Frontal cortex (tissue), 4 donors: ENCODE results near the gene STRADB. TPM values are rescaled to one million over a fixed set of nuclear protein-coding genes. Genes with fewer than 3 reads are reported as not detected.
"Not testable (repeated sequence)": the region's sequence is repeated elsewhere in the genome, so short reads cannot be mapped to it uniquely, and the experiment has no call there.

Experiments
- DNase-seq, 2 donors: peaks; one replicate each; pipeline ENCODE4 v3.0.0; 2012; ENCODE audit warnings: low spot score in 2 of 2
- FAIRE-seq: peaks from 2 replicates; lab custom pipeline; 2012; peaks lifted over from hg19 to GRCh38; lab: Jason Lieb, UNC
- total RNA-seq: library from RNA; depleted of rRNA; stranded (reverse); fragments of >200 nt; gene quantifications from one replicate; pipeline ENCODE4 v1.2.3, GENCODE V29; 2014
- donor health status: control.
- donor health status: control.
- donor health status: control.

STRADB gene
- total RNA-seq, 1 donor from 2014 or later = 129 TPM

DNA sequence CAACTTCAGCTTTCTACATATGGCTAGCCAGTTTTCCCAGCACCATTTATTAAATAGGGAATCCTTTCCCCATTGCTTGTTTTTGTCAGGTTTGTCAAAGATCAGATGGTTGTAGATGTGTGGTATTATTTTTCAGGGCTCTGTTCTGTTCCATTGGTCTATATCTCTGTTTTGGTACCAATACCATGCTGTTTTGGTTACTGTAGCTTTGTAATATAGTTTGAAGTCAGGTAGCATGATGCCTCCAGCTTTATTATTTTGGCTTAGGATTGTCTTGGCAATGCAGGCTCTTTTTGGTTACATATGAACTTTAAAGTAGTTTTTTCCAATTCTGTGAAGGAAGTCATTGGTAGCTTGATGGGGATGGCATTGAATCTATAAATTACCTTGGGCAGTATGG is 23.2 kb upstream of the STRADB start:
- DNase-seq, FAIRE-seq: not testable (repeated sequence)

DNA sequence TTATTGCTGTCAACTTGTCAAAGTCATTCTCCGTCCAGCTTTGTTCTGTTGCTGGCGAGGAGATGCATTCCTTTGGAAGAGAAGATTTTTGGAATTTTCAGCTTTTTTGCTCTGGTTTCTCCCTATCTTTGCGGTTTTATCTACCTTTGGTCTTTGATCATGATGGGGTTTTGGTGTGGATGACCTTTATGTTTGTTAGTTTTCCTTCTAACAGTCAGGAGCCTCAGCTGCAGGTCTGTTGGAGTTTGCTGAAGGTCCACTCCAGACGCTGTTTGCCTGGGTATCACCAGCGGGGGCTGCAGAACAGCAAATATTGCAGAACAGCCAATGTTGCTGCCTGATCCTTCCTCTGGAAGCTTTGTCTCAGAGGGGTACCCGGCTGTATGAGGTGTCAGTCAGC is 21.7 kb upstream of the STRADB start:
- DNase-seq, FAIRE-seq: not testable (repeated sequence)

DNA sequence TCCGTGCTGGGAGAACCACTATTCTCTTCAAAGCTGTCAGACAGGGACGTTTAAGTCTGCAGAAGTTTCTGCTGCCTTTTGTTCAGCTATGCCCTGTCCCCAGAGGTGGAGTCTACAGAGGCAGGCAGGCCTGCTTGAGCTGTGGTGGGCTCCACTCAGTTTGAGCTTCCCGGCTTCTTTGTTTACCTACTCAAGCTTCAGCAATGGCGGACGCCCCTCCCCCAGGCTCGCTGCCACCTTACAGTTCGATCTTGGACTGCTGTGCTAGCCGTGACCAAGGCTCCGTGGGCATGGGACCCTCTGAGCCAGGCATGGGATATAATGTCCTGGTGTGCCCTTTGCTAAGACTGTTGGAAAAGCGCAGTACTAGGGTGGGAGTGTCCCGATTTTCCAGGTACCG is 21.2 kb upstream of the STRADB start:
- FAIRE-seq, DNase-seq: not testable (repeated sequence)

DNA sequence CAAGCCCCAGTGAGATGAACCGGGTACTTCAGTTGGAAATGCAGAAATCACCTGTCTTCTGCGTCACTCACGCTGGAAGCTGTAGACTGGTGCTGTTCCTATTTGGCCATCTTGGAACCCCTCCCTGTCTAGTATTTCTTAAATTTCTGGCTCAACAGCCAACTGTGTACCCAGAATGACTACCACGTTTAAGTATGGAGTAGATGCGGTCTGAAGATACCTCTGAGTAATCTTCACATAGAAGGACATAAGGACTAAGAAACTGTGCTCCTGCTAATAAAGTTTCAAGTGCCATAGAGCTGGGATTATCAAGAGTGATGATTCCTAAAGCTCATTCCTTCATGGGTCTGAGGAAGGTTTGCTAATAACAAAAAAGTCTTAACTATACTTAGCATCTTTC is 20.7 kb upstream of the STRADB start:
- no peak for FAIRE-seq

DNA sequence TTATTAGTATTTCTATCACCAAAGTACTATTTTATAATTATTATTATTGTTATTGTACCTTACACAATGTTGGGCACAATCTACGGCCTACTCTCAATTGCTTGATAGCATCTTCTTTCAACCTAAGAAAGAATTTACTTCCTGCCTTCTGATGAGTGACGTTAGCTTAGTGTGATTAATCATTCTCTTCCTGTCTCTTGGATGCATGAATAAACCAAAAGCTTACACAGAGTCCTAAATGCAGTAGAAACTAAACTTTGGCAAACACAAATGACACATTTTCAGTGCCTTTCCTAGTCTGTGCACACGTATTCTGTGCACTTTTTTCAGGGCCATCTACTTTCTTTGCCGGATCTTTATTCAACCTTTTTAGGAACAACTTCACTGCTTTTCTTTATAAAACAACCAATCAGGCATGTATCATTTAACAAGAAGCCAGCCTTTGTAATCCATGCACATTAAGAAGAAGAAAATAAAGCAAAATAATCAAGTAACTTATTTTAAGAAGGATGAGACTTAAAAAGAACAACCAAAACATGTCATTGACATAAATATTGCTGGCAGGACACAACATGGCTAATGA is 19.4 kb upstream of the STRADB start:
- FAIRE-seq (no peak), DNase-seq (peak in 1 of 2 donors; percentile 44)

More for the DNA sequence above, 20.7 kb upstream of the STRADB start:
- DNase-seq = no peak

DNA sequence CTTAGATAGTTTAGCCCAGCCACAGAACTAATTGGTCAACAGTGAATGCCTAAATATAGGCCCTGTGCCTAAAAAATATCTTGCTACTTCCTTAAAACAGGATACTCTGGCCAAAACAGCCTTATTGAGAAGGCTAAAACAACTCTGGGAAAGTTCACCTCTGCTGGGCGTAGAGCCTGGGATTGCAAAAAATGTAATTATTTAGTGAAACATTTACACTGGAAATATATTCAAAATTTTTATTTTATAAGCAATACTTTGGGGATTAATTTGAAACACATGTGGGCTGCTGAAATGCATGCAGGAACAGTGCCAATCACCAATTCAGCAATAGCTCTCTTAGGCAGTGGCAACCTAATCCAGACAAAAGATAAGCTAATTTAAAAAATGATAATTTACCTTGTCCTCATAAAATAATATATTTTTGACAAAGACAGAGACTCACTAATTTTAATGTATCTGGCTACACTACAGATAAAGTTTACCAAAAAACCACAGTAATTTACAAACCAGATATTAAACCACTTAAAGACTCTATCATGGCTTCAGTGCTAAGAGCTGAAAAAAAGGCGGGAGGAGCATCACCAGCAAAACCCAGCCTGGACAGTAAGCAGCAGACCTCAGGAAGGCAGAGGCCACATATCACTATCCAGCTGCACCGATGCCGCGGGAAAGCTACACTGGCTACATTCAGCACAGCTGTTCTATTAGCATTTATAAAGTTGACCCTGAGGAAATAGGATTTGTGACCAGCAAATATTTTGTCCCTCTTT is 18.7 kb upstream of the STRADB start:
- no peak for DNase-seq
- FAIRE-seq = no peak

DNA sequence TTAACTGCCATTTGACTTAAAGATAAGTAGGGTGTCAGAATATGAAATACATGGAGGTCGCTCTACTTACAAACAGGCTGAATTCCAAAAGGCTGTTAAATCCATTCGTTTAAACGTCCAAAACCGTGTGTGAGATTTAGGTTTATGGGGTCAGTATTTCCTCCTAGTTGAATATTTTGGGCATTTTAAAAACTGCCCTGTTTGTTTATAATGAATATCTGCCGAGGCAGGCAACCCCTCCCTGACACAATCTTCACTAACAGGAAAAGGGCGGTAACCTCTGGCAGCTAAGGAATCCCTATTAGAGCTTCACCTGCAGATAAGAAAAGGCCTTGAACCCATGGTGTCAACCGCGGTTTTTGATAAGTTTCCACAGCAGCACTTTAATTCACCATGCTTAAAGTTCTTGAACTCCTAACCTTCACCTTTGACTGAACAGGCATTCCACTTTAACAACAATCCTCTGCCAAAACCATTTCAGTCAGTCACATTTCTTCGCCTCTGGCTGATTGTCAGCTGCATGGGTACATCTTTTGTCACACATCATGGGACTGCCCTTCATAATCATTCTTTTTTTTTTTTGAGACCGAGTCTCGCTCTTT is 18.0 kb upstream of the STRADB start:
- FAIRE-seq (no peak), DNase-seq (no peak)

DNA sequence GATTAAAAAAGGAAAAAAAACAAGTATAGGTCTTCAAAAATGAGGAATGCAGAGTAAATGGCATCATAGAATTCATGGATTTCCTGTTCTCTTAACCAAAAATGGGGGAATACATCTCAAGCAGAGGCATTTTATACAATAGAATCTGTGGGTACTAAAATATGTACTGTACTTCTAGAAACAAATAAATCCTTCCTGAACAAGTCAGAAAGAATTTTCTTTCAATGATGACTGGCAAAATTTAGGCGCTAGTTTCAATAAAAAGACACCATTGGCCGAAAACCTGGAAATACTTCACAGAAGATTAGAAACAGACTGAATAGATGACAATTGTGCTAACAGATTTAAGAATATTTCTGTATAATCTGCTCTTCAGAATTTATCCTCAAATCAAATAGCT is 15.4 kb upstream of the STRADB start:
- FAIRE-seq = no peak

DNA sequence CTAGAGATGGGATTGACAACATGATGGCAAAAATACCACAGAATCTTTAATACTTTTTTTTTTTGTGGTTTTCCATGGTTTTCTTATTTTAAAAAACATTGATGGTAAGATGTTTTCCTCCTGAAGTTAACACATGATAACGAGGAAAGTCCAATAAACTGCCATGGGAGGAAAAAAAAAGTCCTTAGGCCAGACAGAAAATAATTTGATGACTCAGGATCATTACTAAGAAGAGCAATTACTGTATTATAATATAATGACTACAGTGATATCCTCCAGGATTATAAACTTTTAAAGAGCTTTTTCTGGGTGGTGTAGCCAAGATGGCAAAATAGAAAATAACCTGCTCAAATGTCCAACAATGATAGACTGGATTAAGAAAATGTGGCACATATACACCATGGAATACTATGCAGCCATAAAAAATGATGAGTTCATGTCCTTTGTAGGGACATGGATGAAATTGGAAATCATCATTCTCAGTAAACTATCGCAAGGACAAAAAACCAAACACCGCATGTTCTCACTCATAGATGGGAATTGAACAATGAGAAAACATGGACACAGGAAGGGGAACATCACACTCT is 12.1 kb upstream of the STRADB start:
- DNase-seq, FAIRE-seq: not testable (repeated sequence)

More for the DNA sequence above, 15.4 kb upstream of the STRADB start:
- DNase-seq = no peak

DNA sequence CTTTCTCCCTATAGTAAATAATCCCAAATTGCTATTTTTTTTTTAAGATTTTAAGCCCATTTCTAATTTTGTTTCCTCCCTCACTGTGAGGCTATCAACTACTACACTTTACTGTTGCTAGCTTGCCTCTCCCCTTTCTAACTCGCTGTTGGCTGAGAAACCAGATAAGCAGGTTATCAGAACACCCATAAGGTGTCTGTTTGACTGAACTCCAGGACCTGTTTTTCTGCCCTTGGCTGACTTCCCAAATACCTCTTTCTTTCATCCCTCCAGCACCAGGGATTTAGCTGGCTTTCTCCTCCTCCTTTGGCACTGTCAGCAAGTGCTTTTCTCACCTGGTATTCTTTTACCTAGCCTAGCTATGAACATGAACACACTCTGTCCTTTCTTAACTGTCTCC is 11.4 kb upstream of the STRADB start:
- FAIRE-seq (no peak), DNase-seq (no peak)

DNA sequence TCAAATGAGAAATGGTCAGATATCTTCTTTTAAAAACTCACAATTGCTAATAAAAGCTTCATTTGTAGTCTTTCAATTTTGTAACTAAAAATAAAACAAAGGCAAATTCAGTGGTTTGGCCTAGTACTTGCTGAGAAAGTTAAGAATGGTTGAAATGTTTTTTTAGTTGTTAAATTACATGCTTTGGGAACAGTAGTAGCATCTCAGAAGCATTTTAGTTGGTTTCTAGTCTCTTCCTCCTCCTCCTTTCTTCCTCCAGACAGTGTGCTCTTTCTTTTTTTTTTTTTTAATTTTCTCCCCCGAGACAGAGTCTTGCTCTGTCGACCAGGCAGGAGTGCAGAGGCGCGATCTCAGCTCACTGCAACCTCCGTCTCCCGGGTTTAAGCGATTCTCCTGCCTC is 10.1 kb upstream of the STRADB start:
- FAIRE-seq = no peak
- DNase-seq = no peak

DNA sequence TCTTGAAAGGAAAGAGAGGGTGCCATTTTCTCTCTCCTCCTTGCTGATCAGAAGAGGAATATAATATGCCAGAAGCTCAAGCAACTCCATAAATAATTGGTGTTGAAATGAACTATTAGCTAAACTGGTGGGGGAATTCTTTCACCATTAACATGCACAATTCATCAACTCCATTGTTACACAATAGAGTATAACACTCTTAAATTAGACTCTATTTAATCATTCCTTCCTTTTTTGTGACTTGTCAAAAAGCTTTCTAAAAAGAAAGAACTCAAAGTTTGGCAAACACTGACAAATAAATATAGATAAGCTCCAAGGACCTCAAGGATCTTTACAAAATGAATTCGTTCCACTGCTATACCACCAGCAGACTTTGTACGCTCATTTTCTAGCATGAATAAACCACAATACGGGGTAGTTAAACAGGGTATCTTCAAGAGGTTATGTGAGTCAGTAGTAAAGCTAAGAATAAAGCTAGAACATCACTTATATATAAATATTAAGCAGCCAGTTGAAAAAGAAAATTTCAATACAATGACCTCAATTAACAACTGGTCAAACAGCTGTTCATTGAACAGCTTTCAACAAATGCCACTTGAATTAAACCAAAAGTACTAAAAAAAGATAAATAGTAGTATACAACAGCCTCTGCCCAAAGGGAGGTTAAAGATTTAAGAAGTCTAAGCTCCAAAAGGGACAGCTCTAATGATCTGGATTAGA is 6.6 kb upstream of the STRADB start:
- DNase-seq = no peak
- FAIRE-seq = no peak

DNA sequence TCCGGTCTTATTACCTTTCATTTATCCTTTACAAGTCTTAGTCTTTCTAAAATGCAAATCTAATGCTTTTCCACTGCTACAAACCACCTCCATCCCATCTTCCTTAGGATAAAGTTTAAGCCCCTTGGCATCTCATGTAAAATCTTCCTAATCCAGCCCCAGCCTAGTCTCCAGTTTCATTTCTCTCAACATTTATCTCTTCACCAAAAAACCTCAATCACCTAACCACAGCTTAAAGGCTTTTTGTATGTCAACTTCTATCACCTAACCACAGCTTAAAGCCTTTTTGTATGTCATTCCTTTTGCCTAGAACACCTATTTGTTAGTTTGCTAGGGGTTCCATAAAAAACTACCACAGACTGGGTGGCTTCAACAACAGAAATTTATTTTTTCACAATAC is 4.5 kb upstream of the STRADB start:
- no peak for FAIRE-seq
- DNase-seq = no peak

DNA sequence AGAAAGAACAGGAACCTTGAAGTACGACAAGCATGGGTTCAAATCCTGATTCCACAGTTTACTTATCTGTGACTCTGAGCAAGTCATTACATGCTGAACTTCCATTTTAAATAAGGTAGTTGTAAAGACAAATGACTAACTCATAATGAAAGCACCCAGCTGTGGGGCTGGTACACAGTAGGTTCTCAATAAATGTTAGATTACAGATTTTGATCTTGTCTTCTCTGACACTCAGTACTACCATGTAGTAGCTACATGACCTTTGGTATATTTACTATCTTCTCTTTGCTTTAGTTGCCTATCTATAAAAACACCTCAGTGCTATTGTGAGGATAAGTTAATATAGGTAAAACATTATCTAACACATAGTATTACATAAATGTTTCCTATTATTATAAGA is 3.5 kb upstream of the STRADB start:
- no peak for FAIRE-seq
- DNase-seq = no peak

DNA sequence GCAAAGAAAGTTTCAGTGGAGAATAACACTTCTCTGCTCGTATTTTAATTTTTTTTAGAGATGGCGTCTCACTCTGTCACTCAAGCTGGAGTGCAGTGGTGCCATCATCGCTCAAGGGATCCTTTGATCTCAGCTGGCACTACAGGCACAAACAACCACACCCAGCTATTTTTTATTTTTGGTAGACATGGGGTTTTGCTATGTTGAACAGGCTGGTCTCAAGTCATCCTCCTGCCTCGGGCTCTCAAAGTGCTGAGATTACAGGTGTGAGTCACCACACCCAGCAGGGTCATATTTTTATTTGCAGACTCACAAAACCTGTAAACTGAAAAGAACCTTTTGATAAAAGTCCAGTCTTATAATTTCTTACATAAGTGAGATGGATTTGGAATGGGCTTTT is 2.8 kb upstream of the STRADB start:
- FAIRE-seq = no peak
- no peak for DNase-seq

DNA sequence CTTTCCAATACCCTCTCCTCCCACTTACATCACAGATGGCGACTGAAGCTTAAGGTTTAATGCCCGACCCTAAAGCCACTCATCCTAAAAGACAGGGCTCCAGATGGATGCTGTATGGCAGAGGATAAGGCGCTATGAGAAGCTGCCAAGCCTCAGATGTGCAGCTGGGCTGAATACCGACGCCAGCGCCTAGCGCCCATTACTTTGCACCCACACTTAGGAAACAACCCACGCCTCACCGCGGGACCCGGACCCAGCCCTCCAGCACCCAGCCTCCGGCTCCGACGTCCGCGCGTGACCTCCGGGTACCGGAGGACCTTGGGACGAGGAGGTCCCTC is 617 bp upstream of the STRADB start:
- peak in 1 of 2 donors; percentile 29 for DNase-seq
- no peak for FAIRE-seq

DNA sequence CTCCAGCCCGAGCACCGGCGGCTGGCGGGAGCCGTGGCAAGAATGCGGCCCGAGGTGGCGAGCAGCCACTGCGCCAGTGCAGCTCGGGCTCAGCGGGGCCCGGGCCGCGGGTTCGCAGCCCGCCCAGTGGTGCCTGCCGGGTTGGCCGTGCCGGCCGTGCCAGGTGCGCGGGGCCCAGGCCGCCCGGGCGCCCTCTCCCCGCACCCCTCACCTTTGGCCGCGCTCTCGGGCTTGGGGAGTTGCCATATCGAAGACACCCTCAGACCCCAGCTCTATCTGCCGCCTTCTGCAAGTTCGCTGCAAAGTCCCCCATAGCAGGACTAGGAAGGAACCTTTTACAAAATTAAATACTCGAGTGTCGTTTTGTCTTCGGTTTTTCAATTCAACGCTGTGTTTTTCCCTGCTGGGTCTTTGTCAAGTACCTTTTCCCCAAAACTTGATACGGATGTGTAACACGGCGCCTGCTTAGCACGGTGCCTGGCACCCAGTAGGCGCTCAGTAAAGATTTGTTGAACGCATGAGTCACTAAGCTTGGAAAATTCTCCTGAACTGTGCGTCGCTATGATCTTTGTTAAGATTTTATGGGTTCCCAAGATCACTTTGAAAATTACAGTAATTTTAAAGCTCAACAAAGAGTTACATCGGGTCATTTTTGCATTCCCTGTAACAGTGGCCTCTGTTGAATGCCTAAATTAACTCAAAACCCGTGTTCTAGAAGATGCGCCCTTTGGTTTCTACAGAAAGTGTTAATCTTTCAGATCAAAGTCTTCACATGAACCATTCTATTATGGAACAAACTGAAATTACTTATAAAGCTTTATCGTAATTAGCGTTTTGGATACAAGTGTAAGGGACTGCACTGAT is 750 bp downstream of the STRADB start:
- DNase-seq (peak in 1 of 2 donors; percentile 51), FAIRE-seq (no peak)

DNA sequence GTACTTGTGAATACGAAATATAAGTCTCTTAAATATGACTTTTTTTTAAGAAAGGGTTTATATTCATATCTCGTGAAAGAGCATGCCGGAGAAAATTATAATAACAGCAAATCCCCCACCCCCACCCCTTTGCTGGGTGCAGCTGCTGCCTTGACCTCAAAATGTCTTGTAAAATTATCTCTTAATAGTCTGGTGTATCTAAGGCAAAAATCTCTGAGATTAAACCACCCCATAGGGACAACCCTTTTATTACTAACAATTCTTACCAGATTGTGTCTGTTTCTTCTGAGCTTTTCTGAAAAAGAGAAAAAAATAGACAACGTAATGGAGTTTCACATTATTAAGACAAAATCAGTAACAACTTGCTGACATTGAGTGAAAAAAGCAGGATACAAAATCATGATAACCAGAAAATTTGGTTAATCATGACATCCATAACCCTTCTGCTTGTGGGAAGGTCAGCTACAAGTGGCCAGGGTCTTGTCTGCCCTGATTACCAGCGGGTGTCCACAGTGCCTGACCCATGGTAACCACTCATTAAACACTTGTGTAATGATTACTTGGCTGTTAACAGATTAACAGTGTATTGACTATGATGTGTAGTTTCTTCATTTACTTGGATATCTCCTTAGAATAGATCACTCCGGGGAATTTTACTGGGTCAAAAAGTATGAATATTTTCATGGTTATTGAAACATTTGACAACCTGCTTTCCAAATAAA is 1.5 kb downstream of the STRADB start:
- DNase-seq (no peak), FAIRE-seq (no peak)

DNA sequence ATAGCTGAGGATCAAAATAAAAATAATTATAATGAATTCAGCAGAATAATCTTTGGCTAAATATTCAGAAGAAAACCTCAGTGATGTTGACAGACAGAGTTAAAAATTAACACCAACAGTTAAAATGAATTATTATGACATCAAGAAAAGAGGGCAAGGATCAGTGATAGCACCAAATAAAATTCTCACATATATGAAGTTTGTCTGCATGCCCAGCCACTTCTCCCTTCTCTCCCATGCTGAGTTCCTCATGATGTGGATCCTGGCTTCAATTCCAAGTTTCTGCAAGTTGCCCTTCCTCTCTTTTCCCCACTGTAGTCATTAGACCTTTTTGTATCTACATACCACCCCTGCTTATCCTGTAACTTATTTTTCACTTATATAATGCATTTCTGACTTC is 6.8 kb downstream of the STRADB start:
- DNase-seq (no peak), FAIRE-seq (no peak)
